HG03064 (cell line): ENCODE results near the gene GCG.

Experiments
- ATAC-seq: cut with Tn5 transposase; IDR thresholded peaks from one replicate; pipeline ENCODE4 v1.9.1; 2021; ENCODE audit warnings: low read depth; ENCODE audit not compliant: unreplicated experiment

GCG gene

DNA sequence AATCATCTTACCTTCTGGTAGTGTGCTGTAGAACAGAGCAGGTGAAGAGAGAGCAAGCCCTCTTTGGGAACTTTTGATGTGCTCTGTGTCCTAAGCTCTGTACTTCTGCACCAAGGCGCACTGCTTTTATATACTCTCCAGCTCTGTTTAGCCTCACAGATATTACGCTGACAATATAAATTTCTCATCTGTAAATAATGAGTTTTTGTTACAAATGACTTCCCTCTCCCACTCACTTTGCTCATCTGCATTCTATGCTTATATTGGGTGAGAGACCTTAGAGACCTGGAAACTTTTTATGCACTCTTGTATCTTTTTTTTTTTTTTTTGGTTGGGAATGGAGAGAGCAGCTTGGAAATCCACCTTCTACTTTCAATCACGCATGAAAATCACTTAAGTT is at the start of gene GCG:
Gene GCG, minus strand, starts transcription at position 101 of the 400 bp plus-strand sequence. CDS start 3,069 bp downstream, outside the sequence.
- ATAC-seq, result no peak

- ATAC-seq, result no peak
Observed at GRCh38 chr2:162200636-162201035, 48.6 kb upstream of the GCG start.

- no peak for ATAC-seq
Observed at GRCh38 chr2:162199913-162200312, 47.9 kb upstream of the GCG start.

DNA sequence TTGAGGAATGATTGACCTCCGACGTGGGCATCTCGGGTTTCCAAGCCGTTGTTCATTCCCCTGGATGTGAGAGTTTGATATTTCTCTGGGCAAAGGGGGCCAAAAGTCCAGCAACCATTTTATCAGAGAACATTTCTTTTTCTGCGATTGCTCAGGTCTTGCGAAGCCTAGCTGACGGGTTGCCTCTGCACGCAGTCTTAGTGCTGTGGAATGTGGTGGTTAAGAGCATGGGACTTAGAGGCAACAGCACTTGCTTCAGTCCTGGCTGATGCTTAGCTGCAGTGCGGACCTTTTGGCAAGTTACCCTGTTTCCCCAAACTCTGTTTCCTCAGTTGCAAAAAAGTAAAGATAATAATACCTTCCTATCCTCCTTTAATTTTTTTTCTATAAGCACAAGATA is 46.2 kb upstream of the GCG start:
- no peak for ATAC-seq

DNA sequence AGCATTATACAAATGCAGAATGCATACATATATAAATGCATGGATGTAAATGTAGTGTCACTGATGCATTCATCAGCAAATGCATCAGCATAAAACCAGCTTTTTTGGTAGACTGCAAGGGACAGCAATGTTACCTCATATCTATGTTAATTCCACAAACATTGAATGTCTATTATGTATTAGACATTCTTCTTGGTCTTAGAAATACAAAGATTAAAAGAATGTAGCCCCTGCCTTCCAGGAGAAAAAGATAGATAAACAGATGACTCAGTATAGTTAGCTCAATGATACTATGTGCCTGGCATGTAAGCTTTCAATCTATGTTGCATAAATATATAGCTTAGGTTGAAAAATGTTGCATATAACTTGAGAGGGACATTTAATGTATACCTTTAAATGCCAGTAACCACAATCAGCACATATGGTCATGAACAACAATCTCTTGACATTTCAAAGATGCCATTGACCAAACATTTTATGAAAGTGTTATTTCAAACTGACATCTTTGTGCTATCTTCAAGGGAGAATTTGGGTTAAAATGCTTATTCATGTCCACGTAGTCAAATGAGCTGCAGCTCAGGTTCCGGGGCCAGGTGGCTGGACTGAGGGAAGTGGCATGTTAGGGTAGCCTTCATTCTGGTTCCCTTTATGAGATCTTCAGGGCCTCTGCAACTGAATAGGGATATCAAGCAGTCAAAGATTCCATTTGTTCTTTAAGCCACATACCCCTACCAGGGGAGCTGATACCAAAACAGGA is 45.2 kb upstream of the GCG start:
- no peak for ATAC-seq

GRCh38 chr2:162196638-162197037 is 44.6 kb upstream of the GCG start:
- ATAC-seq, result no peak

GRCh38 chr2:162188451-162188850 is 36.4 kb upstream of the GCG start:
- ATAC-seq, result no peak

GRCh38 chr2:162185541-162186232 is 33.6 kb upstream of the GCG start:
- ATAC-seq, result no peak

DNA sequence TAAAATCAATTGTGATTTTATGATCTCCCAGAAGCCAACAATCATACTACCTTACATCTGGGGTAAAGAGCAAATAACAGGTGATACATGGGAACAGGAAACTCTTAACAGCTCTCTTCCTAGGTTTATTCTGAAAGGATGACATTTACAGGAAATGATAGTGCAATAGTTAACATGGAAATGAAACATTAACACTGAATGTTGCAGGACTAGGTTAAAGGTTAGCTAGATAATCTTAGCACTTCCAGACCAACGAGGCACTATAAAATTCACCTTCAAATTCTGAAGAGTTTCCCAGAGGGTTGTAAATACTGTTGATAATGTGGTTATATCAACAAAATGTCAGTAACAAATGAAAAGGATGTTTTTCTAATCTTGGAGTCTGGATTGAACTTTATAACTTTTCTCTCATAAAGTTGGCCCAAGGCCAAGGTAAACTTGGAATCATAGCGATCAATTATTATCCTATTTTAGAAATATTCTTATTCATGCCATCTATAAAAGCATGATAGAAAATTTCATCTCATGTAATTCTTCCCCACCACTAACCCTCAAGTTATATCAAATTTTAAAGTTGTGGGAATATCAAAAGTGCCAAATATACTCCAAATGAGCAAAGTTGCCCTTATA is 32.9 kb upstream of the GCG start:
- no peak for ATAC-seq

GRCh38 chr2:162184359-162184758 is 32.3 kb upstream of the GCG start:
- ATAC-seq, result no peak

DNA sequence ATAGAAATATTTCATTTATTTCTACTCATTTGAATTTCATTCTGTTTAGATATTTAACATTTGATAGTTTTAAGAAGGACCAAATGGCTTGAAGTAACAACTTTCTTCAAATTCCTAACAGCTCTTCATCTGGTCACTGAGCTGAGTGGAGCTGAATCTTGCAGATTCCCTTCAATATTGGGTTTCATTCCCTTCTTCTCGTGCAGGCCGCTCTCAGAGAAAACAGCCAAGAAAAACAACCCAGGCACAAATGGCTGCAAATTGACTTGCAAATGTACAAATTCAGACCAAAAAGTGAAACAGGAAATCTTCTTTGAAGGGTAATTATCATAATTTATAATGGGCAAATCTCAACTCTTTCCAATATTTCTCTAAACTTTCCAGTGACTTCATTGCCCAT is 30.3 kb upstream of the GCG start:
- ATAC-seq, result no peak

DNA sequence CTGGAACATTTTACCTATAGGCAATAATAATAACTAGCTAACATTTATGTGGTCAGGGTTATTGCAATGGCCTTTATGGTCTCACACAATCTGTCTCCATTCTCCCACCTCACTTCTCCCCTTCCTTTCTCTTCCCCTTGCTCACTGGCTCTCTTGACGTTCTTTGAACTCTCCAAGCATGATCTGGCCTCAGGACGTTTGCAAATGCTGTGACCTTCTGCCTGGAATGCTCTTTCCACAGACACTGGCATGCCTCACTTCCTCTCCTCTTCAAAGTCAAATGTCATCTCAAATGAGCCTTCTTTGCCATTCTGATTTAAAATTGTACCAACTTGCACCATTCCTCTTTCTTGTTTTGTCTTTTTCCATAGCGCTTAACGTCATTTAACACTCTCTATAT is 25.3 kb upstream of the GCG start:
- no peak for ATAC-seq

GRCh38 chr2:162175714-162176113 is 23.7 kb upstream of the GCG start:
- ATAC-seq, result no peak

- ATAC-seq, result no peak
Observed at GRCh38 chr2:162174746-162175145, 22.7 kb upstream of the GCG start.

DNA sequence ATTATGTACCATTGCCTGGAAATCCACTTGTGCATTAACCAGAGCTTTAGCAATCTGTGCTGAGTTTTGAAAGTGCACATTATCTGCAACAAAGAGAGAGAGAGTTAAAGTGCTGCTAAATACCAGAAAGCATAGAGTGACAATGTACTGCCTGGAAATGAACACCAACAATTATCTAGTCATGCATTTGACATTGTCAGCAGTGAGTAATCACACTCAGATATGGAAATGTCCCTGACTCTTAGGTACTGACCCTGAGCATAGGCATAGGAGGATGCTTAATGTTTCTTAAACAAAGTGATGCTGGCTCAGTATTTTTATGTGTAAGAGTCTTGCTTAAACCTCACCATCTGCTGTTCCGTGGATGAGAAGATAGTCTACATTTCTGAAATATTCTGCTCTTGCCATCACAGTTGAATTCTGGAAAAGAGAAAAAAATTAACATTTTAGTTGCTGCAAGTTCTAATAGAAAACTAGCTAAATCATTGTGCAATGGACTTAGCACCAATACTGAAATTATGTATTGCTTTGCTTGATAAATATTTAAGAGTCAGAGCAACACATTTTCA is 20.8 kb upstream of the GCG start:
- ATAC-seq, result no peak

DNA sequence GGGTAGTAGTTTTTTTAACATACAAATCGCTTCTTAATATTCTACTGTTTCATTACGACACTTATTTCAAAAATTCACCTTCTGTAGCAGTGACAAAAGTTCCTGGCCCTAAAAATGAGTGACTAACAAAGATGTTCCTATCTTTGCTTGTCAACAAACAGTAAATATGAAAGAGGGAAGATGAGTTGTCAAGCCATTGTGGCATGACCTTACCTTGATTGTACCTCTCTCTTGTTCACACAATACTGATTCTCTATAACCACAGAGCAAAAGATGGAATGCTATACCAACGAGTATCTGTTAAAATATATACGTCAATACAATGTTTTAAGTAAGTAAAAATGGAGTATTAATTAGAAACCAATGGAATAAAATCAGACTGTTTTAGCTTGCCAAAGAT is 14.7 kb upstream of the GCG start:
- ATAC-seq, result no peak

DNA sequence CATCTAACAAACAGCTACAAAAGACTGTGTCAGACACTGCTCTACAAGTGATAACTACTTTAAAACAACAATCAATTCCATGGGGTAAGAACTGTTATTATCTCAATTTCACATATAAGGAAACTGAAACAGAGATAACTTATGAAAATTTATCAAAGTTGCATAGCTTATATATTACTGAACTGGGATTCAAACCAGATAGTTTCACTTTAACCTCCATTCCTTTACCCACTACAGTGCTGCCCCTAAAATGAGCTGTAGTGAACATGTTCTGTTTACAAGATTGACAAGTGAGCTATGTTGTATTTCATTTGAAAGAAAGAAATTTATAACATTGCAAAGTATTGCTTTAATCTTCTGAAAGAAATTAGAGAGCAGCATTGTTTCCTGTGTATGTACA is 14.1 kb upstream of the GCG start:
- no peak for ATAC-seq

GRCh38 chr2:162164802-162165201 is 12.8 kb upstream of the GCG start:
- ATAC-seq, result no peak

DNA sequence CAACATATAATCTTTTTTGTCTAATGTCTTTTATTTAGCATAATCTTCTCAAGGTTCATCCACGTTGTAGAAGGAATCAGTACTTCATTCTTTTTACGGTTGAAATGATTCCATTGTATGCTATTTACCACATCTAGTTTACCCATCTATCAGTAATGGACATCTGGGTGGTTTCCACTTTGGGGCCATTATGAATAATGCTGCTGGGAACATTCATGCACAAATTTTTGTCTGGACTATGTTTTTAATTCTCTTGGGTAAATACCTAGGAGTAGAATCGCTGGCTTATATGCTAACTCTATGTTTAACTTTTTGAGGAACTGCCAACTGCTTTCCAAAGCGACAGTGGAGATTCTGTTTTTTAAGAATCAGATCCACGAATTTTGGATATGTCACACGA is 7.4 kb upstream of the GCG start:
- no peak for ATAC-seq

DNA sequence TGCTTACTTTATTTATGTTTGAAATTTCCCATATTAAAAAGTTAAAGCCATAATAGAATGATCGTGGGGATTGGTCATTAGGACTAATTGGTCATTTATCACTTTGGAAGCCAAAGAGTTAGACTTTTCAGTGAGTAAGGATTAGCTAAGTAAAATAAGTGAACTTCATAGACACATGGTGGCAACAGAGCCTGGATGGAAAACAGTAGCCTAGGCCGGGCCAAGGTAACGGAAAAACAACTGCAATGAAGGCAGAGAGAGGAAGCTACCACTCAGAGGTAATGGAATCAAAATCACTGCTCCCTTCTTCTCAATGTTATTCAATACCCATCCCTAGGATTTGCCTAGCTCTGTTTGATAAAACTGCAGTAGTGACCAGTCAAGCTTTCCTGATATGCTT is 4.1 kb upstream of the GCG start:
- no peak for ATAC-seq

DNA sequence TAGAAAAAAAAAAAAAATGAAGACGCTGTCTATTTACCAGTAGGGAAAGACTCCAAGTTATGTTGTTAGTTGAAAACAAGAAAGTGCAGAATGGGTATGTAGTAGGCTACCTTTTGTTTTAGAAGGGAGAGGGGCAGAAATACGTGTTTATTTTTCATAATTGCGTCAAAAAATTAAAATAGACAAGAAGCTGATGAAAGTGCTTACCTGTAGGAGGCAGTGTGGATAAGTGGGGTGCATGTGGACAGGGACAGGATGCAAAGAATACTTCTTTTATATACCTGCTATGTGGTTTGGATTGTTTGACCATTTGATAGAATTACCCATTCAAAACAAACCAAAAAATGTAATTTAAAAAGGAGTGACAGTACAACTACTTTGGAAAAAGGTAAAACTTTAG is 3.0 kb upstream of the GCG start:
- no peak for ATAC-seq
